Activated T-cell treated with anti-CD3 and anti-CD28 coated beads, Interleukin-2, amount 50 U/mL, for 72 hours (primary cell): ENCODE data around the gene LCN12. TPM values are rescaled to one million over a fixed set of nuclear protein-coding genes. Genes with fewer than 3 reads are reported as not detected.
A peak's percentile ranks its signal among the peaks of the same experiment; 100 is the strongest.

Source experiments
- ATAC-seq, 2 donors: fragments of 150-1000 bp; cut with Tn5 transposase; replicated peaks in 1 of 2; 2 replicates each; pipeline ENCODE4 v1.10.0; 2021; ENCODE audit warnings: moderate library complexity in 2 of 2, mild to moderate bottlenecking in 1 of 2
- DNase-seq, 2 donors: peaks; one replicate each; pipeline ENCODE4 v3.0.0; 2021 to 2022; ENCODE audit warnings: mixed read lengths in 1 of 2
- H3K27ac Mint-ChIP-seq: one replicate; pipeline ENCODE4 v1.8.0; 2022; ENCODE audit warnings: mild to moderate bottlenecking, moderate library complexity, mixed read lengths
- H3K27me3 Mint-ChIP-seq: one replicate; pipeline ENCODE4 v1.8.0; 2022; ENCODE audit warnings: low read depth, mixed read lengths
- H3K36me3 Mint-ChIP-seq, 2 donors: one replicate each; pipeline ENCODE4 v1.8.0; 2022; ENCODE audit warnings: mixed read lengths in 2 of 2, mild to moderate bottlenecking in 1 of 2; ENCODE audit not compliant: insufficient read depth in 2 of 2
- H3K4me1 Mint-ChIP-seq: one replicate; pipeline ENCODE4 v1.8.0; 2022; ENCODE audit warnings: low read depth, mixed read lengths
- H3K4me3 Mint-ChIP-seq, 2 donors: one replicate each; pipeline ENCODE4 v1.8.0; 2022; ENCODE audit warnings: mild to moderate bottlenecking in 2 of 2, mixed read lengths in 2 of 2, moderate library complexity in 2 of 2
- H3K9me3 Mint-ChIP-seq, 2 donors: one replicate each; pipeline ENCODE4 v1.8.0; 2022; ENCODE audit warnings: mixed read lengths in 2 of 2
- total RNA-seq, 2 donors: library from RNA; stranded (reverse); gene quantifications; one replicate each; pipeline ENCODE4 v1.2.3, GENCODE V29; 2022

LCN12 gene
- total RNA-seq, 2 donors from 2014 or later = 1.0 to 1.4 TPM

DNA sequence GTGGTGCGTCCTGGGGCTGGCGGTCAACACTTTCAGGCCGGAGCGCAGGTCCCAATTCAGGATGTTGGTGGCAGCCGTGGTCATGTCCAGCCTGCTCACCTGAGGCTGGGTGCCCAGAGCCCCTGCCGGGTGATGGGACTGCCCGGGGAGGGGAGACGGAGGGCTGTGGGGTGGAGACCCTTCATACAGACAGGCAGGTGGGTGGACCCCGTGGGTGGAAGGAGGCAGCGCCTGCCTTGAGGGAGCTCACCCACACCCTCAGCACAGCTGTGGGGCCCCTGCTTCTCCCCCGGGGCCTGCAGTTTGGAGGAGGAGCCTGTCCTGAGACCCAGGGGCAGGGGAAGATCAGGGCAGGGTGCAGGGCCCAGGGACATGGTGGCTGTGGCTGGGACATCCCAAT is 18.3 kb downstream of the LCN12 start:
- Mint-ChIP-seq H3K27me3 (no peaks in the 10 kb centered on the region), H3K9me3 (no peaks in the 10 kb centered on the region), H3K4me3 (no peak overlapping the region), H3K4me1 (peaks cover 14% of the 10 kb centered on the region), H3K27ac (no peak overlapping the region), H3K36me3 (no peaks in the 10 kb centered on the region)
- DNase-seq (no peak), ATAC-seq (no peak)

DNA sequence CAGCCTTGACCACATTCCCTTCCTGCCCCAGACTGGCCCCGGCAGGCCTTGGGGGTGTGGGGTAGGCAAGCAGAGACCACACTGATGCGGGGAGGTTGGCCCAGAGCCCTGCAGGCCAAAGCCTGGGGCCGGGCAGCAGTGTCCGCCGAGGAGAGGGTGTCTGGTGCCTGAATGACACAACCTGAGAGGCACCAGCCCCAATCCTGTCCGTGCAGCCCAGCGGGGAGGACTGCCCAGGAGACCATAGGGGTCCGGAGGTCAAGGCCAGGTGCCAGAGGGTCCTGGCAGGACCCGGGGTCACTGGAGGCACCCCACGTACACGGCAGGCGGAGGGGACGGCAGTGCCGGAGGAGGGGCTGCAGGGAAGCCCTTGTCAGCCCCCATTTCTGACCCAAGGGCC is 19.7 kb downstream of the LCN12 start:
- Mint-ChIP-seq H3K36me3 (no peaks in the 10 kb centered on the region), H3K27me3 (no peaks in the 10 kb centered on the region), H3K4me1 (peaks cover 11% of the 10 kb centered on the region), H3K9me3 (no peaks in the 10 kb centered on the region), H3K4me3 (no peak overlapping the region), H3K27ac (no peak overlapping the region)
- ATAC-seq (no peak), DNase-seq (no peak)

- H3K4me1 Mint-ChIP-seq = peaks cover 11% of the 10 kb centered on the region
- H3K27me3 Mint-ChIP-seq = no peaks in the 10 kb centered on the region
- no peaks in the 10 kb centered on the region for H3K36me3 Mint-ChIP-seq
- H3K9me3 Mint-ChIP-seq = no peaks in the 10 kb centered on the region
- H3K4me3 Mint-ChIP-seq = no peak overlapping the region
- no peak for DNase-seq
- H3K27ac Mint-ChIP-seq = no peak overlapping the region
- ATAC-seq = no peak
These were observed 20.3 kb downstream of the LCN12 start for GRCh38 chr9:136972335-136972734.

DNA sequence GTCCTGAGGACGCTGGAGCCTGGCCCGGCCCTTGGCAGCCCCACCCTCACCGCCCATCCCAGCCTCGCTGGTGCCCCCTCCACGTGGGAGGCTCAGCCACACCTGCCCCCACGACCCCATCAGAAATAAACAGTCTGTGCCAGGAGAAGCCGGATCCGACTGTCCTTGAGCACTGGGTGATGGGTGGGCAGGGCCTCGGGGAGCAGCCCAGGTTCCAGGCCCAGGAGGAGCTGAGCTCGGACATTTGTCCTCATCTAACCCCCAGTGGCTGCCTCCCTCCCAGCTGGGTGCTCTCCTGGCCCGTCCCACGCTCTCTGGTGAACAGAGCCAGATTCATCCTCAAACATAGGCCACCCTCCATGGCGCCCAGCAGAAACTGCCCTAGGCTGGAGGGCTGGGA is 20.7 kb downstream of the LCN12 start:
- ATAC-seq (no peak), DNase-seq (no peak)
- H3K27me3 Mint-ChIP-seq = no peaks in the 10 kb centered on the region
- H3K9me3 Mint-ChIP-seq = no peaks in the 10 kb centered on the region
- H3K4me3 Mint-ChIP-seq = no peak overlapping the region
- no peak overlapping the region for H3K27ac Mint-ChIP-seq
- no peaks in the 10 kb centered on the region for H3K36me3 Mint-ChIP-seq
- H3K4me1 Mint-ChIP-seq = peaks cover 11% of the 10 kb centered on the region

DNA sequence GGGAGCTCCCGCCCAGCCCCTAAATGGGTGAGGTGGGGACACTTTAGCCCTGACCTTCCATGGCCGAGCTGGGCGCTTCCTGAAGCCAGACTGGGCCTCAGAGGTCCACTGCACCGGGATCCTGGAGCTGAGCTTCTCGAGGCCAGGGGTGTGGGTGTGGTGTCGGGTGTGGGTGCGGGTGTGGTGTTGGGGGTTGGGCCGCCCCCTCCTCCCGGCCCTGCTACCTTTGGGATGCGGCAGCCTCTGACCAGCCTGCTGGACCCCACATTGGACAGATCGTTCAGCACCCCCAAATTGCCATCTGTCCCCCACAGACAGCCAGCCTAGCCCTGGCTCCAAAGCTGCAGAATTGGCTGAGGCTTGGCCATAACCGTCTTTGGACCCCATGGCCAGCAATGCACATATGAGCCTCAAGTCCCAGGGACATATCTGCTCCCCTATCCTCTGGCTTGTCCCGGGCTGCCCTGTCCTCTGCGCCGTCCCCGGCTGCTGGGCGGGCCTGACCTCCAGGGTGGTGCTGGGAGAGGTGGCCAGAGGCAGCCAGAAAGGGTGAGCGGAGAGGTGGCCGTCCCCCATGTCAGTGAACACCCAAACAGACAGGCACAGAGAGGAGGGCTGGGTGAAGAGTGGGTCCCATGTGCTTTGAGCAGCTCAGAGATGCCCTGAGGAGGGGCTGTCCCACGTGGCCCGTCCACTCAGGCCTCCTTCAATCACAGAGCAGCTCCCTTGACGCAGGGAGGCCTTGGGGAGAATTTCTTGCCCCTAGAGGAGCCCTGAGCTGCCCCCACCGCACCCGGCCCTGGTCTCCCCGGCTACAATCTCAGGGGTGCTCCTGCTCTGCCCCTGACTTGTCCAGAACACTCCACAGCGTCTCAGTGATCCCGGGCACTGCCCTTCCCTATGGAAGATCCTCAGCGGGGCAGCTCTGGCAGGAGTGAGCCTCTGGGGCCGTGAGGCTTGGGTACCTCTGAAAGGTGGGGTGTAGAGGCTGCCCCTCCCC is 21.8 kb downstream of the LCN12 start:
- peaks cover 11% of the 10 kb centered on the region for H3K4me1 Mint-ChIP-seq
- H3K9me3 Mint-ChIP-seq = no peaks in the 10 kb centered on the region
- DNase-seq (no peak), ATAC-seq (no peak)
- no peaks in the 10 kb centered on the region for H3K27me3 Mint-ChIP-seq
- no peak overlapping the region for H3K27ac Mint-ChIP-seq
- H3K4me3 Mint-ChIP-seq = no peak overlapping the region
- no peaks in the 10 kb centered on the region for H3K36me3 Mint-ChIP-seq

DNA sequence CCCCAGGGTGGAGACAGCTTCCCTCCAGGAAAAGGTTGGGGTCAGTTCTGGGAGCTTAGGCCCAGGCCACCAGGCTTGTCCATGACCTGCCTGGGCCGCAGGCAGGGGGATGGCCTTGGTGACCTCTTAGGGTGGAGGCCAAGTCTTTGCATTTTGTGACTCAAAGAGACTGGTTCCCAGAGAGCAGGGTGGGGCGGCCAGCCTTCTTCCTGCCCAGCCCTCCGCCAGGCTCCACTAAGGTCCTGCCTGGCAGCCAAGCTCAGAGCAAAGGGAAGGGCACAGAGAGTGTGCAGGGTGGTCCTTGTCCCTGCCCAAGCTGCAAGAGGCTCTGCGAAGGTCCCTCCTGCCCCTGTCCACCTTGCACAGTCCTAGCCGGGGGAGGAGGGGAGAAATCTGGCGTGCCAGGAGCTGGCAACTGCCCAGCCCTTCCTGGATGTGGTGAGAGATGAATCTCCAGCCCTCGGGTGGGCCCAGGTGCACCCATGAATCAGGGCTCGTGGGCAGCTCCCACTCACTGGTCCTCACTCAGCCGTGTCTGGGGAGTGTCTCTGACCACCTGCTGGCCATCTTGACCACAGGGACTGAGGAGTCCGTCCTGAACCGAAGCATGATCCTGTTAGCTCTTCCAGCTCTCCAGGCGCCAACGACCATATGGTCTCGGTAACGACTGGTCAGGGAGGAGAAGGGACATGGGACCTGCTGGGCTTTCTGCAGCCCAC is 22.9 kb downstream of the LCN12 start:
- DNase-seq (no peak), ATAC-seq (peak in 1 of 2 donors; percentile 10)
- H3K9me3 Mint-ChIP-seq = no peaks in the 10 kb centered on the region
- H3K27ac Mint-ChIP-seq = no peak overlapping the region
- H3K4me1 Mint-ChIP-seq = peaks cover 11% of the 10 kb centered on the region
- H3K36me3 Mint-ChIP-seq = no peaks in the 10 kb centered on the region
- no peaks in the 10 kb centered on the region for H3K27me3 Mint-ChIP-seq
- no peak overlapping the region for H3K4me3 Mint-ChIP-seq

DNA sequence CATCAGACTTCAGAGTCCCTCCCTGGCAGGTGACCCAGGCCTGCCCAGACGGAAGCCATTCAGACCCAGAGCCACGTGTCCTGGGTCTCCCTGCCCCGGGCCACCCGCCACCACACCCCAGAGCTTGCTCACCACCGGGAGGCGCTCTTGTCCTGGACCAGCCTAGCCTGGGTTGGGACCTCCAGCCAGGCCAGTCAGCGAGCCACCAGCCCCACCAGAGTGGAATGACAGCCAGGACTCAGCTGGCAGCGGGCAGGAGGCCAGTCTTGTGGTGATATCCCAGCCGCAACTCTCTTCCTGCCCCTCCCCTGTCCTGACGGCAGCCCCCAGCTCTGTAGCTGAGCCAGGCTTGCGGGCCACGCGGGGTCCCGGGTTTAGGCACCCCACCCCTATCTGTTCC is 23.6 kb downstream of the LCN12 start:
- Mint-ChIP-seq H3K27ac (no peak overlapping the region), H3K4me3 (no peak overlapping the region), H3K36me3 (no peaks in the 10 kb centered on the region), H3K4me1 (peaks cover 11% of the 10 kb centered on the region), H3K27me3 (no peaks in the 10 kb centered on the region), H3K9me3 (no peaks in the 10 kb centered on the region)
- DNase-seq = peak; percentile 56 to 63
- peak; percentile 24 to 37 for ATAC-seq

GRCh38 chr9:136977223-136977622 is 25.1 kb downstream of the LCN12 start, which contains the start of gene PTGDS:
Gene PTGDS (plus strand): TSS chr9:136977504. CDS start chr9:136977579, 75 bp downstream.
- peak within 1 kb of the TSS in 1 of 2 donors; percentile 44 for H3K4me3 Mint-ChIP-seq
- no peaks in the 10 kb centered on the region for H3K36me3 Mint-ChIP-seq
- H3K4me1 Mint-ChIP-seq = peaks cover 11% of the 10 kb centered on the region
- ATAC-seq = no peak
- DNase-seq = no peak
- H3K27ac Mint-ChIP-seq = no peak within 1 kb of the TSS
- H3K9me3 Mint-ChIP-seq = no peaks in the 10 kb centered on the region
- H3K27me3 Mint-ChIP-seq = no peaks in the 10 kb centered on the region

DNA sequence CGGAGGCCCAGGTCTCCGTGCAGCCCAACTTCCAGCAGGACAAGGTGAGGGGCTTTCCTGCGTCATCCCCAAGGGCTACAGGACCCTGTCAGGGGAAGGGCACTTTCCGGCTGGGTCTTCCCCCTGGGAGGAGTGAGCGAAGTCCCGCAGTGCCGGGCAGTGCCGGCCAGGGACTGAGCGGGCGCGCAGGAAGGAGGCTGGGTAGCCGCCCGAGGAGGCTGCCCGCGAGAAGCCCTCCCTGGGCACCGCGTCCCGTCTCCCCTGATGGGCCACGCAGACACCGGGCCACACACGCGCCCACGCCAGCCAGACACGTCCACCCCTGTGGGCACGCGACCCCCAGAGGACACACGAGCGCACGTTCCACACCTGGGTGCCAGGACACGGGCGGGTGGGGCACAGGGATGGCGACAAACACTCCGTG is 25.6 kb downstream of the LCN12 start:
- Mint-ChIP-seq H3K36me3 (no peaks in the 10 kb centered on the region), H3K4me3 (peak overlapping the region in 1 of 2 donors; percentile 44), H3K4me1 (peaks cover 11% of the 10 kb centered on the region), H3K9me3 (no peaks in the 10 kb centered on the region), H3K27me3 (no peaks in the 10 kb centered on the region), H3K27ac (no peak overlapping the region)
- ATAC-seq = no peak
- no peak for DNase-seq

DNA sequence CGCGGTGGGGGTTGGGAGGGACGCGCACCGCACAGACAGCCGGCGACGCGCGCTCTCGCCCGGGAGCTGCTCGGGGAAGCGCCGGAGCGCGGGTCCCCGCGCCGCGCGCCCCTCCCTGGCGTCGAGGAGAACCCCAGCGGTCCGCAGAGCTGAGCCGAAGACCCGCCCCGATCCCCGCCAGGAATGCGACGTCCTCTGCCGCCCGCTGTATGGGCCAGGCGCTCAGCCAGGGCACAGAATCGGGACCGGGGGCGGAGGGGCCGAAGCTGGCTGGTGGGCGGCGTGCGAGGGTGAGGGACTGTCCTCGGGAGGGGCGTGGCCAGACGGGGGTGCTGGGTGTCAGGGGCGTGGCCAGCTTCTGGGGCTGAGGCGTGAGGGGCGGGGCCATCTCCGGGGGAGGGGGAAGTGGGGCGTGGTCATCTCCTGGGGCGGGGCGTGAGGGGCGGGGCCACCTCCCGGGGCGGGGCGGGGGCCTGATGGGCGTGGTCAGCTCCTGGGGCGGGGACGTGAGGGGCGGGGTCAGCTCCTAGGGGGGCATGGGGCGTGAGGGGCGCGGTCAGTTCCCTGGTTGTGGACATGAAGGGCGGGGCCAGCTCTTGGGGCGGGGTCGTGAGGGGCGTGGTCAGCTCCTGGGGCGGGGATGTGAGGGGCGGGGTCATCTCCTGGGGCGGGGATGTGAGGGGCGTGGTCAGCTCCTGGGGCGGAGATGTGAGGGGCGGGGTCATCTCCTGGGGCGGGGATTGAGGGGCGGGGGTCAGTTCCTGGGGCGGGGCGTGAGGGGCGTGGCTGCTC is 26.2 kb downstream of the LCN12 start:
- peak overlapping the region in 1 of 2 donors; percentile 29 for H3K4me3 Mint-ChIP-seq
- no peaks in the 10 kb centered on the region for H3K36me3 Mint-ChIP-seq
- ATAC-seq (peak; percentile 60 to 62), DNase-seq (peak; percentile 75 to 78)
- H3K27ac Mint-ChIP-seq = no peak overlapping the region
- no peaks in the 10 kb centered on the region for H3K27me3 Mint-ChIP-seq
- peaks cover 11% of the 10 kb centered on the region for H3K4me1 Mint-ChIP-seq
- no peaks in the 10 kb centered on the region for H3K9me3 Mint-ChIP-seq

GRCh38 chr9:136978865-136979544 is 26.9 kb downstream of the LCN12 start:
- H3K4me3 Mint-ChIP-seq = no peak overlapping the region
- no peaks in the 10 kb centered on the region for H3K9me3 Mint-ChIP-seq
- peaks cover 11% of the 10 kb centered on the region for H3K4me1 Mint-ChIP-seq
- peak in 1 of 2 donors; percentile 8 for ATAC-seq
- H3K36me3 Mint-ChIP-seq = no peaks in the 10 kb centered on the region
- no peak for DNase-seq
- H3K27ac Mint-ChIP-seq = no peak overlapping the region
- H3K27me3 Mint-ChIP-seq = peaks cover 5% of the 10 kb centered on the region

DNA sequence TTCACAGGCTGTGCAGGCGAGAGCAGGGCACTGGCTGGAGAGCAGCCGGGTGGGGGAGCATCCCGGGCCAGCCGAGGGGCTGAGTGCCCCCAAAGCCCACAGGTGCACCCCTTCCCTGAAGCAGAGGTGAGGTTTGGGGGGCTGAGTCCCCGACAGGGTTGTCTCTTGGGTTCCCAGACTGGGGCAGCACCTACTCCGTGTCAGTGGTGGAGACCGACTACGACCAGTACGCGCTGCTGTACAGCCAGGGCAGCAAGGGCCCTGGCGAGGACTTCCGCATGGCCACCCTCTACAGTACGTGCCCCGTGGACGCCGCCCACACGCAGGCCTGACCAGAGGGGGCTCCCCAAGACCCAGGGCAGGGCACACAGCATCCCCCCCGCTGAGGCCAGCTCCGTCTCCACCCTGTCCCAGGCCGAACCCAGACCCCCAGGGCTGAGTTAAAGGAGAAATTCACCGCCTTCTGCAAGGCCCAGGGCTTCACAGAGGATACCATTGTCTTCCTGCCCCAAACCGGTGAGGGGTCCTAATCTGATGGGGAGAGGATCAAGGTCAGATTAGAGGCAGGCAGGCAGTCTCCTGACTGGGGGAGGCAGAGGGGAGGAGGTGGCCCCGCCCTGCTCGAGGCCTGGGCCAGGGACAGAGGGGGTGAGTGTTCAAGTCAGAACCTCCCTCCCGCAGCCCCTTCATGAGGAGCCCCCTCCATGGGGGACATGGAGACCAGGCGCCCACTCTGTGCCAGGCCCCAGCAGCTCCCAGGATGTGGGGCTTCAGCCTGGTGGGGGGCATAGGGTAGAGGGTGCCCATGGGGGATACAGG is 27.9 kb downstream of the LCN12 start:
- Mint-ChIP-seq H3K4me1 (peaks cover 11% of the 10 kb centered on the region), H3K27ac (no peak overlapping the region), H3K4me3 (no peak overlapping the region), H3K9me3 (no peaks in the 10 kb centered on the region), H3K36me3 (no peaks in the 10 kb centered on the region), H3K27me3 (peaks cover 9% of the 10 kb centered on the region)
- DNase-seq (no peak), ATAC-seq (no peak)
